ENCODE results near the gene RBP5.

RBP5 gene

DNA sequence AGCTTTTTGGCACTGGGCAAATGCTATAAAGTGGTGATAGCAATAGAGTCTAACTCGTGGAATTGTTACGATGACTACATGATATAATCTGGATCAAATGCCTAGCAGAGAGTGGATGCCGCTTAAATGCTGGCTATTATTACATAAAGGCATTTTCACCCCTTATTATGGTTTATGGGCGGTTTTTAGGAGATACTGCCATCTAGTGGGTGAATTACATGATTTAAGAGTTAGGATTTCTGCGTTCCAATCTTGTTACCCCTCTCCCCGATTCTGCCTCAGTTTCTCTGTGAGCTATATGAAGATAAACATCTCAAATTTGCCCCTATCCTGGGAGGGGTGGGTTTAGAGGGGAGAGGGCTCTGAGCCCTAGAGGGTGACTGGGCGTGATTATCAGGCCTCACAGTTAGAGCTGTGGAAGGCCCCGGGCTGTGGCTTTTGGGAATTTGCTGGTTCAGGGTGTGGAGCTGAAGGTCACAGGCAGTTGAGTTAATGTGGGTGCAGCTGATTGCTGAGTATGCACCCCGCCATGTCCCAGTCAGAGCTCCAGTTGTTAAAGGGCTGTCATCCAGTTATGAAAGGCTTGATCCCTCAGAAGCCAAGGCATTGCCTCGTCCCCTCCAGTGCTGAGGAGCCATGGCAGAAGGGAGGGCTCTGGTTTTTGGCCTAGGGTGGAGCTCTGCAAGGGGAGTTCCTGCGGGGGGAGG is 15.9 kb upstream of the RBP5 start:
- DNase-seq: peak; percentile 35

GRCh38 chr12:7143564-7143963 is 14.9 kb upstream of the RBP5 start:
- no peak for DNase-seq

DNA sequence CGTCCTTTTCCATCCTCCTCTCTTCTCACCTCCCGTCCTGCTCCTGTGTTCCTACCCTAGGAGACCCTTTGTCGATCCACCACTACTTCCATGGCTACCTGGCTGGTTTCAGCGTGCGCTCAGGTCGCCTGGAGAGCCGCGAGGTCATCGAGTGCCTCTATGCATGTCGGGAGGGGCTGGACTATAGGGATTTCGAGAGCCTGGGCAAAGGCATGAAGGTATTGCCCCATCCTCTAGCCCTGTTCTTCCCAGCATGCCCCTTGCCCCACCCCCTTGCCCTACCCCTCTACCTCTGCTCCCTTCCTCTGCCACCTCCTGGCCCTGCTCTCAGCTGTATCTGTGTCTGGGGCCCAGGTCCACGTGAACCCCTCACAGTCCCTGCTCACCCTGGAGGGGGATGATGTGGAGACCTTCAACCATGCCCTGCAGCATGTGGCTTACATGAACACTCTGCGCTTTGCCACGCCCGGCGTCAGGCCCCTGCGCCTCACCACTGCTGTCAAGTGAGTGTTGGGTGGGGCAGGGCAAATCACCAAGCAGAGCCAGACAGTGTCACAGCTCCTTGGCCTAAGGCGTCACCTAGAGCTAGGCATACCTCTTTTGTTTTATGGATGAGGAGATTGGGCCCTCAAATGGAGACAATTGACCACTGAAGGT is 14.2 kb upstream of the RBP5 start:
- no peak for DNase-seq

DNA sequence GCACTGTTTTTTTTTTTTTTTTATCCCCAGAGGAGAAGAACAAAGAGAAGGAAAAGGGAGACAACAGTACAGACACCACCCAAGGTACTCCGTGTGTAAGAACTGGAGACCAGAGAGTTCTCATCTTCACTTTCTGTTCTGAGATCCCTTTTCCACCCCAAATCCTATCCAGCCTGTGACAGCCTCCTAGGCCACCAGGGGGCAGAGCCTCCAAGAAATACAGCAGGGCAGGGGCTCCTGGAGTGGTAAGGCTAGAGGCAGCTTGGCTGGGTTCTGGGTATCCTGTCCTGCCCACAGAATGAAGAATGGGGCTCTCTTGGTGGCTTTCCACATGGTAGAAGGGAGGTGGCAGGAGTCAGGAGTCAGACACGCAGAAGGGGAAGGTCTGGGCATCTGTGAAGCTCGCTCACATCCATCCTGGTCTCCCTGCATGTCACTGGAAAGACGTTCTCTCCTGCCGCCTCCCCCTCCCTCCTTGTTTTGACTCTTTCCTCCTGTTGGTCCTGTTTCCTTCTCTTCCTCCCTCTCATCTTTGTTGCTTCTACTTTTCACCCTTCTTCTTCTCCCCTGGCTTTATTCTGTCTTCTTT is 13.5 kb upstream of the RBP5 start:
- DNase-seq: peak; percentile 63

DNA sequence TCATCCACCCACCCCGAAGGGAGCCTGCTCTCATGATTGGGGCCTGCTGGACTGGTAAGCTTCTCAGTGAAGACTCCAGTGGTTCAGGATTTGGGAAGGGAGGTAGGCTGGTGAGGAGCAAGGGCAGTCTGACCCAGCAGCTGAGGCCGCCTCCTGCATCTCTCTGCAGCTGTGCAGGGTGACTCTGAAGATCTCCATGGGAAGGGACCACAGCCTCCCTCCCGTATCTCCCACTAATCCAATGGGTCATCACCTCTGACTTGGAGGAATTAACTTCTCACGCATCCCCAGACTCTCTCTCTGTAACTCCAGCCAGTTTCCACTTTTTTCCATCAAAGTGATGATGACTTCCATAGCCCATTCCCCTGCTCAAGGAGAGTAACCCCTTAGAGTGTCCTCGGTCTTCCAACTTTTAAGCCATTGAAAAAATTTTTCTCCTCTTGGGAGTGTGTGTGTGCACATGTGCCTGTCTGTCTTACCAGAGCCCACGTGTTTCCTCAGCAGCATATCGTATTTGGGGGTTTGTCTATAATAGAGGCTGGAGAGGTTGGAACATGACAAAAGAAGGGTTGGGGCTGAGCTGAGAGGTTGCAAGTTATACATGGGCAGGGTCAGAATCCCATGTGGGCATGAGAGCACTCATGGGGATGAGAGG is 12.8 kb upstream of the RBP5 start:
- no peak for DNase-seq

GRCh38 chr12:7139200-7139599 is 10.5 kb upstream of the RBP5 start:
- no peak for DNase-seq

GRCh38 chr12:7137908-7138307 is 9.2 kb upstream of the RBP5 start:
- no peak for DNase-seq

GRCh38 chr12:7136676-7137075 is 8.0 kb upstream of the RBP5 start:
- no peak for DNase-seq

DNA sequence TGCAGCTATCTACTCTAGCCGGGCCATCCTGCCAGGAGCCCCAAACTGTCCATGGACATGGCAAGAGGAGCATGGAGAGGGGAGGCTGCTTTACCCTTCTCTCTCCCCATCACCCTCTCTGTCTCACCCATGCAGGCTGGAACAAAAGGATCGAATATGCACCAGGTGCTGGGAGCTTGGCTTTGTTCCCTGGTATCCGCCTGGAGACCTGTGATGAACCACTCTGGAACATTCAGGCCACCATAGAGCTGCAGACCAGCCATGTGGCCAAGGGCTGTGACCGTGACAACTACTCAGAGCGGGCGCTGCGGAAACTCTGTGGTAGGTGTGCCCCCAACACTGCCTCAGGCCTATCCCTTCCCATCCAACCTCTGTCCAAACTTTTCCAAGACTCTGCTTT is 7.4 kb upstream of the RBP5 start:
- no peak for DNase-seq

DNA sequence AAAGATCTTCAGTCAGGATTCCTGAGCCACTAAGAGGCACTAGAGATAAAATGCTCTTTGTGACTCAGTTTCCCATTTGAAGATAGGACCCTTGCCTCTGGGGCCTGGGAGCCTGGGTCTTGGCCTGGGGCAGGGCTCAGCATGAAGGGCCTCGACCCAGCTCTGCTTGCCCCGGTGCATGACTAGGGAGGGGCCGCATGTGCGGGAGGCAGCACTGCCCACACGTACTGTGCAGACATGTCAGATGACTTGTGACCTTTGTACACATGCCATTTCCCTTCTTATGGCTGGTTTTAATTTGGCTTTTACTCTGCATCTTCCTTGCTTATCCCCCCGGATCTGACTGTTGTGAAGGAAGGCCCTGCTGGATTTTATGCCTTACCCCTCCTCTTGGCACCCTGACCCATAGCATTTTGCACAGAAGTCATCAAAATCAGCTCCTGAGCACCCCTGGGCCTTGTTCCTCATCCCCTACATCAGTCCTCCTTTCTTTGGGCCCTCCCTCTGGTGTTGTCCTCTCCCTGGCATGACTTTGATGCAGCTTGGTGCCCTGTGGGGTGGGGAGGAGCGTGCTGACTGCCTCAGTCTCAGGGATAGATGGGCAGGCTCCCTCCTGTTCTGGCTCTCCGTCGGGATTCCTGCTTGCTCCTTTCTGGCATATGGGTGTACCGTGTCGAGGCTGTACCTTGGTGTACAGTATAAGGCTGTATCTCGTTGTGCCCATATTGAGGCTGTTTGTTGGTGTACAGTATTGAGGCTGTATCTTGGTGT is 5.9 kb upstream of the RBP5 start:
- DNase-seq: no peak

DNA sequence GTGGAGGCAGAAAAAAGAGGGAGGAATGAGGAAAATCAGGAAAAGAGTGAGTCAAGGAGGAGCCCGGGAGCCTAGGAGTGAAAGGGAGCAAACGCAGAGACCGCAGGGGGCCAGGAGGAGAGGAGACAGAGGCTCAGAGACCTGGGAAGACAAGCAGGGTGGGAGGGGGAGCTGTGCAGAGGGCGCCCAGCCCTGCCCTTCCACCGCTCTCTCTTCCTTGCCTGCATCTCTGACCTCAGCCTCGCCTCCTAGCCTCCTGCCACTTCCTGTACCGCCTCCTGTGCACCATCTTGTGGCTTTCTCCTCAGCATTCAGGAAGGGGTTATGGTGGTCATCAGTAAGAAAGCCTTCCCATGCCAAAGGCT is 2.8 kb upstream of the RBP5 start:
- DNase-seq: peak; percentile 71

GRCh38 chr12:7130701-7131501 is 2.2 kb upstream of the RBP5 start:
- peak; percentile 80 for DNase-seq

DNA sequence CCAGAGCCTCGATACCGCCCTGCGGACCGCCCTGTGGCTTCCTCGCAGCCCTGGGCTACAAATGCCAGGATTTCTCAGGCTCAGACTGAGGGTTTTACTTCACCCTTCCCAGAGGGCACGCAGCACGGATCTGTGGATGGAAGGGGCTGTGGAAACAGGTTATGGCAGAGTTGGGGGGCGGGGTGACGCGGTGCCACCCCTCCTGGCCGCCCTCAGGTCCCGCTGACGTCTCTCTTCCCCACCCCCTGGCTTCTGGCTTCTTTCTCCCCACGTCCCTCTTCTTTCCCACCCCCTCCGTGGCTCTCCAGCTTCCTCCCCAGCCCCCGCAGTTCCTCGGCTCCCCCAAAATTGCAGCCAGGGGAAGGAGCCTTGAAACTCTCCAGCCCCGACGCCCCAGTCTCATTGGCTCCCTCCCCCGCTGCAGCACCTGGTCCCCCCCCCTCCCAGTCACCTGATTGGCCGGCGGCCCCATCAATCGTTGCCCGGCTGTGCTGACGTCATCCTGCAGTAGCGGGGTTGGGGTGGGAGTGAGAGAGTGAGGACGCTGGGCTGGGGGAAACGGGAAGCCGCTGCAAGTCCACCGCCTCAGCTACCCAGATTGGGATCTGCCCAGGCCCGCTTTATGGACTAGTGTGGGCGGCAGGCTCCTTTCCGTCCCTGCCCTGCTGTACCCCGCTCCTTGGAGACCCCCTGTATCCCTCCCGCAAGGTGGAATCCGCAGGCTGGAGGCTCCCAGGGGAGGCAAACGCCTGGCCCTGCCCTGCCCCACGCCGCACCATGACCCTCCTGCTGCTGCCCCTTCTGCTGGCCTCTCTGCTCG is 1.4 kb upstream of the RBP5 start, which contains the start of gene CLSTN3:
TSS of gene CLSTN3 (plus strand) at position 500 of the 820 bp plus-strand sequence. CDS start at position 778, 278 bp downstream.
- peak; percentile 79 for DNase-seq

DNA sequence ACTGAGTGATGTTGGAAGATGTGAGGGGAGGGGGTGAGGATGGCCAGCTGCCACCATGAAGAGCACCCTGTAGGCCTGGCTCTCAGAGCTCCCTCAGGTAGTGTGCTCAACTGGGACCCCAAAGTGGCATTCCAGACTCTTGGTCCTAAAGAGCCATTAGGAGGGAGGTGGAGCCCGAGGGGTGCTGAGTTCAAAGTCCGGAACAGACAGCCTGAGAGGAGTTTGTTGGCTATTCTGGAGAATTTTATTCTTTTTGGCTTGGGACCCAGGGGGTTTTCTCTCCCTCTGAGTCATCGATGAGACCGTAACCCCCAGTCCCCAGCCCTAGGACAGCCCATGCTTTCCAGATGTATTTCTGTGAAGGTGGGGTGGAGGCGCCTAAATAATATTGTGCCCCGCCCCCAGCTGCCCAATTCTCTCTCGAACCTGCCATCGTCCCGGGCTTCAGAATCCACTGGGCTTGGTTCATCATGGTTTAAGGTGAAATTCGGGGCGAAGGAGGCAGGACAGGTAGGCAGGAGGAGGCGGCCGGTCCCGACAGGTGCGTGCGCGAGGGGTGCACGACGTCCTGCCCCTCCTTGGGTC is 690 bp upstream of the RBP5 start:
- DNase-seq: no peak

DNA sequence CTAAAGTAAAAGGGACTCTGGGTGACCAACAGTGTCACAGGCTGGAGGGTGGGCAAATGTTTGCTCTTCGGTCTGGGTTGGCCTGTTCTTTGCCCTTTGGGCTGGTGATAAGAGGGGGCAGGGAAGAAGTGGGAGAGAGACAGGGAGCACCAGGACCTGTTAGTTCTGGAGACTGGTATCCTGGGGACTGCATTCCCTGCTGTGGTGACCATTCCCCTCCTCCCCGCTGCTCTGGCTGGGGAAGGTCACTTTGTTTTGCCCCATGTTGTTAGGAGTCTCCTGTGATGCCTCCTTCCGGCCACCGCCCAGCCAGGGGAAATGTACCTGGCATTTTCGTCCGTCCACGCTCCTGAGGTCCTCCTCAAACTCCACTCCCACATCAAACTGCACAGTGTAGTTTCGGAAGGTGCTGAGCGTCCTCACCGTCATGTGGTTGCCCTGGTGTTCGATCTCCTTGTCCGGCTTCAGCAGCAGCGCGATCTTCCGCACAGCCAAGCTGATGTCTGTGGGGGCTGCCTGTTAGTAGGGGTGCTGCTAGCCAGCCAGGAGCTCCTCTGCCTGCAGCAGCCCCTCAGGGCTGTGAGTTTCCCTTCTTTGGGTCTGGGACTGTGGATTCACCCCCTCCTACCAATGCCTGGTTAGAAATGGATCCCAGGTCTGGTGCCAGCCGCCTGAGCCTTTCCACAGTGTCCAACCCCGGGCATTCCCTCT is 618 bp downstream of the RBP5 start:
- DNase-seq: no peak

DNA sequence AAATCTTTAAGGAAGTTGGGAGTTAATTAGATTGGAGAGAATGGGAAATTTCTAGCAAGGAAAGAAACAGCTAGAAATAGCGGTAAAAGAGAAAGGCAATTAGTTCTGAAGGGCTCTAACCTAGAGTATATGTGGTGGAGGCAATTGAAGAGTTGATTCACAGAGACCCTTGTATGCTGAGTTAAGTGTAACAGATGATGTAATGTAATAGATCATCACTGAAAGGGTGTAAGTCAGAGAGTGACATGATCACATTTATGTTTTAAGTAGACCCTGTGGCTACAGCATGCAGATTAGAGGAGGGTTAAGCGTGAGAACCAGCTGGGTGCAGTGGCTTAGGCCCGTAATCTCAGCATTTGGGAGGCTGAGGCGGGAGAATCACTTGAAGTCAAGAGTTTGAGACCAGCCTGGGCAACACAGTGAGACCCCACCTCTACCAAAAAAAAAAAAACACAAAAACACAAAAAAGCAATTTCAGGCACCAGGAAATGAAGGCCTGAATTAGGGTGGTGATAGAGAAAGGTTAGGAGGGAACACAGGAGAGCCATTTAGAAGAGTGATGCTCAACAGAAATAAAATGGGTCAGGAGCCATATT is 3.0 kb downstream of the RBP5 start:
- no peak for DNase-seq

DNA sequence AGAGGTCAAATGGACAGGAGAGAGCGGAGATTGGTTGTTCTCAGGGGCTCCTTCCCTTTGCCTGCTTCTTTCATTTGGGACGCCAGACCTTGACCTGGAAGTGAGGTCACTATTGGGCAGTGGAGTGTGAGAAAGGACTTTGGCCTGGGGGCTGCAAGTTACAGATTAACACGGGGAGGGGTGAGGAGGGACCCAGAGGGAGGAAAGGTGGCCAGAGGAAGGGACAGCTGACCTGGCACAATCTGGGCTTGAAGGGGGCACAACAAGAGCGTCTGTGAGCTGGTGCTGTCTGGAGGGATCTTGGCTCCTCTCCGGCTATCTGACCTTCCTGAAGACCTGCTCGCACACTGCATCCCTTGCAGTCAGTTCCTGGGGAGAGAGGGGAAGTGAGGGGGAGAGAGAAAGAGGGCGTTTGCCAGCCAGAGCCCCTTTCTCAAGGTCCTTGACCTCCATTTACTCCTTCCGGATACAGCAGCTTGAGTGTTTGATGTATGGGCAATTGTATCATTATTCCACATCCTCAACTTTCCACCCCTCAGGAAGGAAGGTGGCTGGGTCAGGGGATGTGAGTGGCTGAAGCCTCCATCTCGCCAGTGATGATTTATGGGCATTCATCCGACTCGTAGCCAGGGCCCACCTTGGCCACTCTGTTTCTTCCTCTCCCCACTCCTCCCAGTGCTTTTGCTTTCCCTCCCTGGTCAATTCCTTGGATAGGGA is 4.7 kb downstream of the RBP5 start:
- no peak for DNase-seq

DNA sequence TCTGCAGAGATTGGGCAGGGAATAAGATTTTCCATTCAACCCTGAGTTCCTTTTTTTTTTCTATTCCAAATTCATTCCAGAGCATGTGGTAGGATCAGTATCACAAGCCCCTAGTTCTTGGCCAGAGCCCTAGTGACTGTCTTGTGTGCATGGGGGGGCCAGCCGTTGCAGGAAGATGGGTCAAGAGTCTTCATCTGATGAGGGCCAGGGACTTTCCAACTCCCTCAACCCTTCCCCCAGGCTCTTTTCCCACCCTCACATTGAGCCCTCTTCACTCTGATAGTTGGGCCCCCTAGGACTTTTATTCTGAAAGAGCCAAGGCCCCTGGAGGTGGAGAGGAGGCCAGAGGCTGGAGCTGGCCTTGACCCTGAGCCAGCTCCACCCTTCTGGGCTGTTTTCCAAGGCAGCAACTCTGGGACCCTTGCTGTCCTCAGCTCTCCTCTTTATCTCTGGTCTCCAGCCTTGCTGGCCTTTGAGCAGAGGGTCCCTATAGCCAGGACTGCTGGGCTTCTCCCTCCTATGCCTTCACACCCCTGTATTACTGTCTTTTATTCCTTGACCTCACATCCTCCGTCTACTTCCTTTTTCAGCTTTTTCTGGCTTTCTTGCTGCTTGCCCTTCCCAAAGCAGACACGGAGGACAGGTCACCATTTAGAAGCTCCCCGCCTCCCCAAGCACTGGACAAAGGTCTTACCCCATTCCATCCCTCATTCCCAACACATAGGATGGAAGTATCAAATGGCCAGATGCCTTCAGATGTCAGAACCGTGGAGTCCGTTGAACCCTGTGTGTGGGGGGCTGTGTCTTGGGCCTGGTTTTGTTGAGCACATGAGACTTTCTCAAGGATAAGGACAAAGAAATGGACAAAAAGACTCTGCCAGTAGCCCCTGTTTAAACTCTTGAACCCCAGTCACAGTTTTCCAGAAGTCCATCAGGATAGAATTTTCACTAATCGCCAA is 5.6 kb downstream of the RBP5 start:
- DNase-seq: no peak

Data from activated CD4-positive, alpha-beta T cell treated with anti-CD3 and anti-CD28 coated beads, Interleukin-10, Interleukin-2, amounts not matched to agents 100 ng/mL and 50 ng/mL, durations not matched to agents 16 hours and 8 hours (primary cell).